ENCODE results near the gene HOXD10.
A peak's percentile ranks its signal among the peaks of the same experiment; 100 is the strongest.

The HOXD10 gene

DNA sequence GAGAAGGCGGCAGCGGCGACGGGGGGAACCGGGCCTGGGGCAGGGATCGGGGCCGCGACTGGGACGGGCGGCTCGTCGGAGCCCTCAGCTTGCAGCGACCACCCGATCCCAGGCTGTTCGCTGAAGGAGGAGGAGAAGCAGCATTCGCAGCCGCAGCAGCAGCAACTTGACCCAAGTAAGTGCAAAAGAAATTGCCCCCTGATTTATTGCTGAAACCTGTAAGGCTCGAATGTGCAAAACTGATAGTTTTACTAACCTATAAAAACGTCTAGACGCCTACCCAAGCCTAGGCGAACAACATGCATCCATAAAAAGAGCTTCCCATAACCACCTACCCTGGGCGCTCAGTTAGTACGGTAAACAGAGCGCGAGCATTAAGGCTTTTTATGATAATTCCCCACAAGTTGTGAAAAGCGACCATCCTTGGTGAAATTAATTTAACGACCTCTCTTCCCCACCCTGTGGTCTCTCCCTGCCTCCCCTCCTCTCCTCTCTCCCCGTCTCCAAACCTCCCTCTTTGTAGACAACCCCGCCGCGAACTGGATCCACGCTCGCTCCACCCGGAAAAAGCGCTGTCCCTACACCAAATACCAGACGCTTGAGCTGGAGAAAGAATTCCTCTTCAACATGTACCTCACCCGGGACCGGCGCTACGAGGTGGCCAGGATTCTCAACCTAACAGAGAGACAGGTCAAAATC is 7.0 kb downstream of the HOXD10 start:
- TF ChIP-seq, protein P1, sequence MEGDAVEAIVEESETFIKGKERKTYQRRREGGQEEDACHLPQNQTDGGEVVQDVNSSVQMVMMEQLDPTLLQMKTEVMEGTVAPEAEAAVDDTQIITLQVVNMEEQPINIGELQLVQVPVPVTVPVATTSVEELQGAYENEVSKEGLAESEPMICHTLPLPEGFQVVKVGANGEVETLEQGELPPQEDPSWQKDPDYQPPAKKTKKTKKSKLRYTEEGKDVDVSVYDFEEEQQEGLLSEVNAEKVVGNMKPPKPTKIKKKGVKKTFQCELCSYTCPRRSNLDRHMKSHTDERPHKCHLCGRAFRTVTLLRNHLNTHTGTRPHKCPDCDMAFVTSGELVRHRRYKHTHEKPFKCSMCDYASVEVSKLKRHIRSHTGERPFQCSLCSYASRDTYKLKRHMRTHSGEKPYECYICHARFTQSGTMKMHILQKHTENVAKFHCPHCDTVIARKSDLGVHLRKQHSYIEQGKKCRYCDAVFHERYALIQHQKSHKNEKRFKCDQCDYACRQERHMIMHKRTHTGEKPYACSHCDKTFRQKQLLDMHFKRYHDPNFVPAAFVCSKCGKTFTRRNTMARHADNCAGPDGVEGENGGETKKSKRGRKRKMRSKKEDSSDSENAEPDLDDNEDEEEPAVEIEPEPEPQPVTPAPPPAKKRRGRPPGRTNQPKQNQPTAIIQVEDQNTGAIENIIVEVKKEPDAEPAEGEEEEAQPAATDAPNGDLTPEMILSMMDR (IDR thresholded peaks at IDR 0.05; ENCODE audit: control insufficient read depth, insufficient read depth, low read depth, low read length, missing control alignments): no peak
- DNase-seq (ENCODE audit: low read depth): no peak
- no peak overlapping the region for H3K4me3 ChIP-seq (ENCODE audit: control insufficient read depth, low read depth, low read length)

DNA sequence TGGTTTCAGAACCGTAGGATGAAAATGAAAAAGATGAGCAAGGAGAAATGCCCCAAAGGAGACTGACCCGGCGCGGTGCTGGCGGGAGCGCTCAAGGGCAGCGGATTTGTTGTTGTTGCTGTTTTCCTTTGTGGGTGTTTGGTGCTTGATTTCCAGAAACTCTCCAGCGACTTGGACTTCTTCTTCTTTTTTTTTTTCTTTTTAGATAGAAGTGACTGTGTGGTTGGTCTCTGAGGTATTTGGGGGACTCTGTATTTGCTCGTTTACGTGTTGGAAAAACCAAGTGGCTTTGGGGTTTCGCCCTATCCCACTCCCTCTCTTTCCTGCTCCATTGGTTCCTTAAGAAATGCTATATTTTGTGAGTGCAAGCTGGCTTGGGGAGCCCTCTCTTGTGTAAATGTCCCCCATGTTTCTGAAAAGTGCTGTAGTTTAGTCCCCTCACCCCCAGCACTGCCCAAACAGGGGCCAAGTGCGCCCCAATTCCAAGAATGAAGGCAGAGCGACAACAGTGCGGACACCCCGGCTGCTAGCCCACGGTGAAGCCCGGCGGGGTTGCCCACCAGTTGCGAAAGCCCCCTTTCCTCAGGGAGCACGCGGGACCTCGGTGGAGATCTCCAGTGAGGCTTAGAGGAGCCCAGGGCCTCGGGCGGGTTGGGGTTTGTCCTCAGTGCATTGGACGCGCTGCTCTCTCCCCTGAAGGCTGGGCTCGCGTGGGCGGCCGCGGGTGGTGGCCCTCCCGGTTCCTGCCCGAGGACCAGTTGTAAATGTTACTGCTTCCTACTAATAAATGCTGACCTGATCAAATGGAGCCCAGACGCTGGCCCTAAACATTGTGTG is 7.8 kb downstream of the HOXD10 start:
- TF ChIP-seq, protein P1 (IDR thresholded peaks at IDR 0.05; ENCODE audit: control insufficient read depth, insufficient read depth, low read depth, low read length, missing control alignments): no peak
- H3K4me3 ChIP-seq (ENCODE audit: control insufficient read depth, low read depth, low read length): no peak overlapping the region
- no peak for DNase-seq (ENCODE audit: low read depth)

- no peak for DNase-seq (ENCODE audit: low read depth)
- TF ChIP-seq, protein P1 (IDR thresholded peaks at IDR 0.05; ENCODE audit: control insufficient read depth, insufficient read depth, low read depth, low read length, missing control alignments): no peak
- no peak overlapping the region for H3K4me3 ChIP-seq (ENCODE audit: control insufficient read depth, low read depth, low read length)
Observed at GRCh38 chr2:176124947-176125771, 8.6 kb downstream of the HOXD10 start.

DNA sequence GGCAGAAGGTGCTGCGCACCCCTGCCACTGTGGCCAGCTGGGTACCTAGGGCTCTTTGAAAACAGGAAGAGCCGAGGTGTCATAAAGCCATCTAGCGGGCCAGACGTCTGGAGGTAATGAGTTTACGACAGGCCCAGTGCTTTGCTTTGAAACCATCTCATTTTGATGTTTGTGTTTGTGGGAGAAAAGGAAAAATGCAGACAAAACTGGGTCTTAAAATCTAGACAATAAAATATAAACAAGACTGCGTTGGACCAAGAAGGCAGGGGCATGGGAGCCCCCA is 9.1 kb downstream of the HOXD10 start:
- DNase-seq (ENCODE audit: low read depth): no peak
- TF ChIP-seq, protein P1 (IDR thresholded peaks at IDR 0.05; ENCODE audit: control insufficient read depth, insufficient read depth, low read depth, low read length, missing control alignments): no peak
- H3K4me3 ChIP-seq (ENCODE audit: control insufficient read depth, low read depth, low read length): no peak overlapping the region

DNA sequence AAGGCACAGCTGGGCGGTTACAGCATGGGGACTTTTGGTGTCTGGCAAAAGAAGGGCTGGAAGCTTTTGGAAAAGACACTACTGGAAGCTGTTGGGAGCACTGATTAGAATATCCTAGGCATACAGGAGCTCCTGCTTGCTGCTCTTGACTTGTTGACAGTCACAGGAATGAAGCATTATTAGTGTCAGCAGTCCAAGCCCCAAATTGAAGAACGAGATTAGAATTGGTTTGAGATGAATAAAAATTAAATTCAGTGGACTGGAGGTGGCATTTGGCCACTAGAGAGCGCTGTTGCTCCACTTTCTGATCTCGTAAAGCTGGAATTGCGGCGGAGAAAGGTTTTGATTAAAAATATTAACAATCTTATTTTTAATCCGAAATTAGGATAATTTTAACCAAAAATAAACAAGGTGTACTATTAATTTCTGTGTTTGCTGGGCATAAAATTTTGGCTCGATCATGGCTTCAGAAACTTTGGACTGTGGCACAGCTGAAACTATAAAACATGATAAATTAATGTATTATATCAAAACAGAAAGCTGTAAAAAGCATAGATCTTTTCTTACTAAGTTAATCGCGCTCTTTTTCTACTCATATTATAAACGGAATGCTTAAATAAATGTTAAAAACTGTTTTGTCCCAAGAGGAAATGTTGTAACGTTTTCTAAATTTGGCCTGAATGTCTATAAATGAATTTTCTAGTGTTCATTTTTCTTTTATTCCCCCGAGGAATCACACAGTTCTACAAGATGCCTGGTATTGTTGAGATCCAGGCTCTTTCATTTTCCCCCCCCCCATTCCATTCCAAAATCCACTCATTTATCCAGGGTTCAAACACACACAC is 10.6 kb downstream of the HOXD10 start:
- TF ChIP-seq, protein P1 (IDR thresholded peaks at IDR 0.05; ENCODE audit: control insufficient read depth, insufficient read depth, low read depth, low read length, missing control alignments): peak; percentile 73
- DNase-seq (ENCODE audit: low read depth): no peak
- H3K4me3 ChIP-seq (ENCODE audit: control insufficient read depth, low read depth, low read length): no peak overlapping the region; the same call in 1 of the 2 replicates

DNA sequence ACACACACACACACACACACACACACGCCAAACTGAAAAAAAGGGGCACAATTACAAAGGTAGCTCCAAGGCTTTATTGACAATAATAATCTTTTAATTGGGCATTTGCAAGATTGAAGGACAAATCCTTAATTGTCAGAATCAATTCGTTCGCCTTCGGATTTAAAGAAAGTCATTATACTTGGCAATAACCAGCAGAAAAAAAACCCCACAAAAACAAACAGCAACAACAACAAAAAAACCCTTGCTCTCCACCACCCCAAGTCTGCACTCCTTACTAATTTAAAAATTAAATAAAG is 11.1 kb downstream of the HOXD10 start:
- H3K4me3 ChIP-seq (ENCODE audit: control insufficient read depth, low read depth, low read length): no peak overlapping the region
- TF ChIP-seq, protein P1 (IDR thresholded peaks at IDR 0.05; ENCODE audit: control insufficient read depth, insufficient read depth, low read depth, low read length, missing control alignments): no peak
- no peak for DNase-seq (ENCODE audit: low read depth)
